GM23338 (cell line): Measurements from ENCODE around the gene FAM227B.

ENCODE experiments used
- CREB1 ChIP-seq: fragments of 250-450 bp; sonication (Bioruptor Pico); IDR thresholded peaks from 2 replicates; pipeline ENCODE4 v1.5.0; 2020; ENCODE audit warnings: low read depth, mild to moderate bottlenecking, moderate library complexity
- EZH2 ChIP-seq: fragments of 200-600 bp; sonication (generic); IDR thresholded peaks from one replicate; pipeline ENCODE4 v1.8.0; 2017; ENCODE audit warnings: antibody characterized with exemption, mild to moderate bottlenecking, low read depth; ENCODE audit not compliant: unreplicated experiment
- EZH2phosphoT487 ChIP-seq: fragments of 200-600 bp; sonication (generic); IDR thresholded peaks from one replicate; pipeline ENCODE4 v1.8.1; 2018; ENCODE audit warnings: antibody characterized with exemption; ENCODE audit not compliant: unreplicated experiment
- JUNB ChIP-seq: IDR thresholded peaks from one replicate; pipeline ENCODE4 v1.6.1; 2016; ENCODE audit warnings: antibody characterized with exemption; ENCODE audit not compliant: unreplicated experiment
- NANOG ChIP-seq: IDR thresholded peaks from 2 replicates; pipeline ENCODE4 v1.6.1; 2016; ENCODE audit warnings: antibody characterized with exemption, borderline replicate concordance
- POLR2AphosphoS5 ChIP-seq: IDR thresholded peaks from 2 replicates; pipeline ENCODE4 v1.6.1; 2016; ENCODE audit warnings: antibody characterized with exemption, low read depth
- STAT1 ChIP-seq: IDR thresholded peaks from one replicate; pipeline ENCODE4 v1.6.1; 2016; ENCODE audit warnings: antibody characterized with exemption; ENCODE audit not compliant: unreplicated experiment
- ZNF114 ChIP-seq: fragments of 250-450 bp; sonication (Bioruptor Pico); IDR thresholded peaks from 2 replicates; pipeline ENCODE4 v1.5.0; 2020; ENCODE audit warnings: mild to moderate bottlenecking, moderate library complexity
- ZNF331 ChIP-seq: fragments of 250-450 bp; sonication (Bioruptor Pico); IDR thresholded peaks from 2 replicates; pipeline ENCODE4 v1.5.0; 2020; ENCODE audit warnings: low read depth, mild to moderate bottlenecking, moderate library complexity
- TF ChIP-seq, protein P1 (sequence below), 2 experiments: fragments of 200-600 bp in 1 of 2; sonication (generic) in 1 of 2; conservative IDR thresholded peaks; 2 replicates each; pipeline versions ENCODE4 v1.5.1 to v1.6.1; 2016 to 2017; ENCODE audit warnings: antibody characterized with exemption in 2 of 2, low read depth in 2 of 2, mild to moderate bottlenecking in 2 of 2, moderate library complexity in 1 of 2
- TF ChIP-seq, protein P2 (sequence below): IDR thresholded peaks from one replicate; pipeline ENCODE4 v1.6.1; 2018; ENCODE audit warnings: antibody characterized with exemption; ENCODE audit not compliant: unreplicated experiment
- TF ChIP-seq, protein P3 (sequence below): IDR thresholded peaks from 2 replicates; pipeline ENCODE4 v1.6.1; 2016; ENCODE audit warnings: antibody characterized with exemption
- TF ChIP-seq, protein P4 (sequence below): fragments of 250-450 bp; sonication (Bioruptor Pico); IDR thresholded peaks from 2 replicates; pipeline ENCODE4 v1.5.0; 2020; ENCODE audit warnings: mild to moderate bottlenecking, moderate library complexity

DNA sequence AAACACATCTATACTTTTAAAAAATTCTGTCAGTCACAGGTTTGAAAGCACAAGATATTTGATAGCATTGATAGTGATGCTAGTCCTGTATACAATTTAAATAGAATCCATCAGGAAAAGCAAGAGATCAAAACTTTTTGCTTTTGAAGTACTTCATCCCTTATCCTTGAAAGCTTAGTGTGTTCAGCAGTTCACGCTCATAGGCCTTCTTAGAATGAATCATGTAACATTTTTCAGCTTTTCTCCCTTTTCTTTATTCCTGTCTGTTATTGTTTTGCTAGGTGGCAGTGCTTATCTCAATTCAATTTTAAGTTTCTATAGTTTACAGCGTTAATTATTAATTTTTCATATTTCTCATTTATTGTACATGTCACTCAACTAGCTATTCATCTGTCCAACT lies 128.5 kb downstream of the FAM227B start:
- TF ChIP-seq EZH2, result no peak
- no peak for TF ChIP-seq POLR2AphosphoS5
- TF ChIP-seq, protein P1, sequence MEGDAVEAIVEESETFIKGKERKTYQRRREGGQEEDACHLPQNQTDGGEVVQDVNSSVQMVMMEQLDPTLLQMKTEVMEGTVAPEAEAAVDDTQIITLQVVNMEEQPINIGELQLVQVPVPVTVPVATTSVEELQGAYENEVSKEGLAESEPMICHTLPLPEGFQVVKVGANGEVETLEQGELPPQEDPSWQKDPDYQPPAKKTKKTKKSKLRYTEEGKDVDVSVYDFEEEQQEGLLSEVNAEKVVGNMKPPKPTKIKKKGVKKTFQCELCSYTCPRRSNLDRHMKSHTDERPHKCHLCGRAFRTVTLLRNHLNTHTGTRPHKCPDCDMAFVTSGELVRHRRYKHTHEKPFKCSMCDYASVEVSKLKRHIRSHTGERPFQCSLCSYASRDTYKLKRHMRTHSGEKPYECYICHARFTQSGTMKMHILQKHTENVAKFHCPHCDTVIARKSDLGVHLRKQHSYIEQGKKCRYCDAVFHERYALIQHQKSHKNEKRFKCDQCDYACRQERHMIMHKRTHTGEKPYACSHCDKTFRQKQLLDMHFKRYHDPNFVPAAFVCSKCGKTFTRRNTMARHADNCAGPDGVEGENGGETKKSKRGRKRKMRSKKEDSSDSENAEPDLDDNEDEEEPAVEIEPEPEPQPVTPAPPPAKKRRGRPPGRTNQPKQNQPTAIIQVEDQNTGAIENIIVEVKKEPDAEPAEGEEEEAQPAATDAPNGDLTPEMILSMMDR (conservative IDR thresholded peaks at IDR 0.05; ENCODE audit: low read depth in 2 of 2), result no peak
- no peak for TF ChIP-seq JUNB
- TF ChIP-seq CREB1, result no peak
- no peak for TF ChIP-seq STAT1
- TF ChIP-seq, protein P2, sequence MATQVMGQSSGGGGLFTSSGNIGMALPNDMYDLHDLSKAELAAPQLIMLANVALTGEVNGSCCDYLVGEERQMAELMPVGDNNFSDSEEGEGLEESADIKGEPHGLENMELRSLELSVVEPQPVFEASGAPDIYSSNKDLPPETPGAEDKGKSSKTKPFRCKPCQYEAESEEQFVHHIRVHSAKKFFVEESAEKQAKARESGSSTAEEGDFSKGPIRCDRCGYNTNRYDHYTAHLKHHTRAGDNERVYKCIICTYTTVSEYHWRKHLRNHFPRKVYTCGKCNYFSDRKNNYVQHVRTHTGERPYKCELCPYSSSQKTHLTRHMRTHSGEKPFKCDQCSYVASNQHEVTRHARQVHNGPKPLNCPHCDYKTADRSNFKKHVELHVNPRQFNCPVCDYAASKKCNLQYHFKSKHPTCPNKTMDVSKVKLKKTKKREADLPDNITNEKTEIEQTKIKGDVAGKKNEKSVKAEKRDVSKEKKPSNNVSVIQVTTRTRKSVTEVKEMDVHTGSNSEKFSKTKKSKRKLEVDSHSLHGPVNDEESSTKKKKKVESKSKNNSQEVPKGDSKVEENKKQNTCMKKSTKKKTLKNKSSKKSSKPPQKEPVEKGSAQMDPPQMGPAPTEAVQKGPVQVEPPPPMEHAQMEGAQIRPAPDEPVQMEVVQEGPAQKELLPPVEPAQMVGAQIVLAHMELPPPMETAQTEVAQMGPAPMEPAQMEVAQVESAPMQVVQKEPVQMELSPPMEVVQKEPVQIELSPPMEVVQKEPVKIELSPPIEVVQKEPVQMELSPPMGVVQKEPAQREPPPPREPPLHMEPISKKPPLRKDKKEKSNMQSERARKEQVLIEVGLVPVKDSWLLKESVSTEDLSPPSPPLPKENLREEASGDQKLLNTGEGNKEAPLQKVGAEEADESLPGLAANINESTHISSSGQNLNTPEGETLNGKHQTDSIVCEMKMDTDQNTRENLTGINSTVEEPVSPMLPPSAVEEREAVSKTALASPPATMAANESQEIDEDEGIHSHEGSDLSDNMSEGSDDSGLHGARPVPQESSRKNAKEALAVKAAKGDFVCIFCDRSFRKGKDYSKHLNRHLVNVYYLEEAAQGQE, result no peak
- no peak for TF ChIP-seq ZNF114 (CRISPR knock-in tag)
- no peak for TF ChIP-seq EZH2phosphoT487
- no peak for TF ChIP-seq ZNF331
- TF ChIP-seq, protein P3, sequence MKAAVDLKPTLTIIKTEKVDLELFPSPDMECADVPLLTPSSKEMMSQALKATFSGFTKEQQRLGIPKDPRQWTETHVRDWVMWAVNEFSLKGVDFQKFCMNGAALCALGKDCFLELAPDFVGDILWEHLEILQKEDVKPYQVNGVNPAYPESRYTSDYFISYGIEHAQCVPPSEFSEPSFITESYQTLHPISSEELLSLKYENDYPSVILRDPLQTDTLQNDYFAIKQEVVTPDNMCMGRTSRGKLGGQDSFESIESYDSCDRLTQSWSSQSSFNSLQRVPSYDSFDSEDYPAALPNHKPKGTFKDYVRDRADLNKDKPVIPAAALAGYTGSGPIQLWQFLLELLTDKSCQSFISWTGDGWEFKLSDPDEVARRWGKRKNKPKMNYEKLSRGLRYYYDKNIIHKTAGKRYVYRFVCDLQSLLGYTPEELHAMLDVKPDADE, result no peak
- TF ChIP-seq, protein P4, sequence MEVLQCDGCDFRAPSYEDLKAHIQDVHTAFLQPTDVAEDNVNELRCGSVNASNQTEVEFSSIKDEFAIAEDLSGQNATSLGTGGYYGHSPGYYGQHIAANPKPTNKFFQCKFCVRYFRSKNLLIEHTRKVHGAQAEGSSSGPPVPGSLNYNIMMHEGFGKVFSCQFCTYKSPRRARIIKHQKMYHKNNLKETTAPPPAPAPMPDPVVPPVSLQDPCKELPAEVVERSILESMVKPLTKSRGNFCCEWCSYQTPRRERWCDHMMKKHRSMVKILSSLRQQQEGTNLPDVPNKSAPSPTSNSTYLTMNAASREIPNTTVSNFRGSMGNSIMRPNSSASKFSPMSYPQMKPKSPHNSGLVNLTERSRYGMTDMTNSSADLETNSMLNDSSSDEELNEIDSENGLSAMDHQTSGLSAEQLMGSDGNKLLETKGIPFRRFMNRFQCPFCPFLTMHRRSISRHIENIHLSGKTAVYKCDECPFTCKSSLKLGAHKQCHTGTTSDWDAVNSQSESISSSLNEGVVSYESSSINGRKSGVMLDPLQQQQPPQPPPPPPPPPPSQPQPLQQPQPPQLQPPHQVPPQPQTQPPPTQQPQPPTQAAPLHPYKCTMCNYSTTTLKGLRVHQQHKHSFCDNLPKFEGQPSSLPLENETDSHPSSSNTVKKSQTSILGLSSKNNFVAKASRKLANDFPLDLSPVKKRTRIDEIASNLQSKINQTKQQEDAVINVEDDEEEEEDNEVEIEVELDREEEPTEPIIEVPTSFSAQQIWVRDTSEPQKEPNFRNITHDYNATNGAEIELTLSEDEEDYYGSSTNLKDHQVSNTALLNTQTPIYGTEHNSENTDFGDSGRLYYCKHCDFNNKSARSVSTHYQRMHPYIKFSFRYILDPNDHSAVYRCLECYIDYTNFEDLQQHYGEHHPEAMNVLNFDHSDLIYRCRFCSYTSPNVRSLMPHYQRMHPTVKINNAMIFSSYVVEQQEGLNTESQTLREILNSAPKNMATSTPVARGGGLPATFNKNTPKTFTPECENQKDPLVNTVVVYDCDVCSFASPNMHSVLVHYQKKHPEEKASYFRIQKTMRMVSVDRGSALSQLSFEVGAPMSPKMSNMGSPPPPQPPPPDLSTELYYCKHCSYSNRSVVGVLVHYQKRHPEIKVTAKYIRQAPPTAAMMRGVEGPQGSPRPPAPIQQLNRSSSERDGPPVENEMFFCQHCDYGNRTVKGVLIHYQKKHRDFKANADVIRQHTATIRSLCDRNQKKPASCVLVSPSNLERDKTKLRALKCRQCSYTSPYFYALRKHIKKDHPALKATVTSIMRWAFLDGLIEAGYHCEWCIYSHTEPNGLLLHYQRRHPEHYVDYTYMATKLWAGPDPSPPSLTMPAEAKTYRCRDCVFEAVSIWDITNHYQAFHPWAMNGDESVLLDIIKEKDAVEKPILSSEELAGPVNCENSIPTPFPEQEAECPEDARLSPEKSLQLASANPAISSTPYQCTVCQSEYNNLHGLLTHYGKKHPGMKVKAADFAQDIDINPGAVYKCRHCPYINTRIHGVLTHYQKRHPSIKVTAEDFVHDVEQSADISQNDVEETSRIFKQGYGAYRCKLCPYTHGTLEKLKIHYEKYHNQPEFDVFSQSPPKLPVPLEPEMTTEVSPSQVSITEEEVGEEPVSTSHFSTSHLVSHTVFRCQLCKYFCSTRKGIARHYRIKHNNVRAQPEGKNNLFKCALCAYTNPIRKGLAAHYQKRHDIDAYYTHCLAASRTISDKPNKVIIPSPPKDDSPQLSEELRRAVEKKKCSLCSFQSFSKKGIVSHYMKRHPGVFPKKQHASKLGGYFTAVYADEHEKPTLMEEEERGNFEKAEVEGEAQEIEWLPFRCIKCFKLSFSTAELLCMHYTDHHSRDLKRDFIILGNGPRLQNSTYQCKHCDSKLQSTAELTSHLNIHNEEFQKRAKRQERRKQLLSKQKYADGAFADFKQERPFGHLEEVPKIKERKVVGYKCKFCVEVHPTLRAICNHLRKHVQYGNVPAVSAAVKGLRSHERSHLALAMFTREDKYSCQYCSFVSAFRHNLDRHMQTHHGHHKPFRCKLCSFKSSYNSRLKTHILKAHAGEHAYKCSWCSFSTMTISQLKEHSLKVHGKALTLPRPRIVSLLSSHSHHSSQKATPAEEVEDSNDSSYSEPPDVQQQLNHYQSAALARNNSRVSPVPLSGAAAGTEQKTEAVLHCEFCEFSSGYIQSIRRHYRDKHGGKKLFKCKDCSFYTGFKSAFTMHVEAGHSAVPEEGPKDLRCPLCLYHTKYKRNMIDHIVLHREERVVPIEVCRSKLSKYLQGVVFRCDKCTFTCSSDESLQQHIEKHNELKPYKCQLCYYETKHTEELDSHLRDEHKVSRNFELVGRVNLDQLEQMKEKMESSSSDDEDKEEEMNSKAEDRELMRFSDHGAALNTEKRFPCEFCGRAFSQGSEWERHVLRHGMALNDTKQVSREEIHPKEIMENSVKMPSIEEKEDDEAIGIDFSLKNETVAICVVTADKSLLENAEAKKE (CRISPR knock-in tag), result no peak
- no peak for TF ChIP-seq NANOG
